Endodermal cell (in vitro differentiated cells): ENCODE measurements around the gene GDPD2. TPM values are rescaled to one million over a fixed set of nuclear protein-coding genes. Genes with fewer than 3 reads are reported as not detected.

Experiments
- DNase-seq: peaks from one replicate; pipeline ENCODE4 v3.0.0-alpha.2; 2017
- H3K27ac ChIP-seq: 2 replicates; pipeline ENCODE4 v1.5.1; 2013; ENCODE audit warnings: mild to moderate bottlenecking, low read depth, low read length, moderate library complexity
- H3K27me3 ChIP-seq: 2 replicates; pipeline ENCODE4 v1.6.1; 2013; ENCODE audit warnings: mild to moderate bottlenecking, low read length, moderate library complexity; ENCODE audit not compliant: insufficient read depth, control insufficient read depth, poor library complexity, severe bottlenecking
- H3K36me3 ChIP-seq: 2 replicates; pipeline ENCODE4 v1.7.0; 2013; ENCODE audit warnings: mild to moderate bottlenecking, low read length, moderate library complexity; ENCODE audit not compliant: control insufficient read depth, insufficient read depth
- H3K4me1 ChIP-seq: one replicate; pipeline ENCODE4 v1.7.0; 2013; ENCODE audit warnings: low read length; ENCODE audit not compliant: control insufficient read depth, insufficient read depth
- H3K4me3 ChIP-seq: 2 replicates; pipeline ENCODE4 v1.5.1; 2013; ENCODE audit warnings: mild to moderate bottlenecking, low read length, moderate library complexity
- H3K9ac ChIP-seq: 2 replicates; pipeline ENCODE4 v1.6.1; 2013; ENCODE audit warnings: mild to moderate bottlenecking, low read length, moderate library complexity; ENCODE audit not compliant: poor library complexity, severe bottlenecking; ENCODE audit errors: extremely low read depth
- H3K9me3 ChIP-seq: 2 replicates; pipeline ENCODE4 v1.6.1; 2013; ENCODE audit warnings: mild to moderate bottlenecking, low read length, moderate library complexity; ENCODE audit not compliant: control insufficient read depth
- H3K27ac Mint-ChIP-seq: 2 replicates; pipeline ENCODE4 v1.8.0; 2020; ENCODE audit warnings: mixed read lengths
- H3K27me3 Mint-ChIP-seq: 2 replicates; pipeline ENCODE4 v1.8.0; 2021; ENCODE audit warnings: mild to moderate bottlenecking, mixed read lengths; ENCODE audit not compliant: insufficient read depth
- H3K36me3 Mint-ChIP-seq: 2 replicates; pipeline ENCODE4 v1.8.0; 2020; ENCODE audit warnings: low read depth, mixed read lengths
- H3K4me1 Mint-ChIP-seq: 2 replicates; pipeline ENCODE4 v1.8.0; 2020; ENCODE audit warnings: mixed read lengths
- H3K4me3 Mint-ChIP-seq: 2 replicates; pipeline ENCODE4 v1.8.0; 2020; ENCODE audit warnings: mild to moderate bottlenecking, moderate library complexity, mixed read lengths
- H3K9me3 Mint-ChIP-seq: 2 replicates; pipeline ENCODE4 v1.8.0; 2020; ENCODE audit warnings: mild to moderate bottlenecking, mixed read lengths
- WGBS, 2 experiments: methylation state at CpG; one replicate each; pipeline versions ENCODE4 v1.1.5 to v1.1.7; 2013; ENCODE audit warnings: missing lambda C conversion rate in 2 of 2, mixed read lengths in 1 of 2; ENCODE audit not compliant: insufficient coverage in 1 of 2, insufficient read length in 1 of 2; 5-methylcytosine and 5-hydroxymethylcytosine counted together
- total RNA-seq, 2 donors: library from RNA; stranded (reverse); fragmentation: NEBNext Ultra II Directional in 1 of 2; extraction: Animal tissue kit (Norgen Biotek cat#: 25700) in 1 of 2; gene quantifications; 2 replicates in 1 of 2; 3 replicates in 1 of 2; pipeline ENCODE4 v1.2.1, GENCODE V29; 2021
- TF ChIP-seq, protein P1 (sequence below): fragments of 200-600 bp; sonication (generic); conservative IDR thresholded peaks from 2 replicates; pipeline ENCODE4 v1.5.0; 2021; ENCODE audit warnings: antibody characterized with exemption, mild to moderate bottlenecking

Gene GDPD2
- total RNA-seq, 2 donors from 2014 or later: 0.55 to 1.5 TPM

DNA sequence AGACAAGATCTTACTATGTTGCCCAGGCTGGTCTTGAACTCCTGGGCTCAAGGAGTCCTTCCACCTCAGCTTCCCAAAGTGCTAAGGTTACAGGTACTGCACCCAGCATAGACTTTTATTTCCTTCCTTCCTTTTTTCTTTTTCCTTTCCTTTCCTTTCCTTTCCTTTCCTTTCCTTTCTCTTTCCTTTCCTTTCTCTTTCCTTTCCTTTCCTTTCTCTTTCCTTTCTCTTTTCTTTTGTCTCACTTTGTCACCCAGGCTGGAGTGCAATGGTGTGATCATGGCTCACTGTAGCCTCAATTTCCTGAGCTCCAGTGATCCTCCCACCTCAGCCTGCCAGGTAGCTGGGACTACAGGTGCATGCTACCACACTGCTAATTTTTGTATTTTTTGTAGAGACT lies 40.9 kb downstream of the GDPD2 start:
- Mint-ChIP-seq H3K27ac (no peak overlapping the region), H3K36me3 (peaks cover 29% of the 10 kb centered on the region), H3K4me3 (no peak overlapping the region), H3K4me1 (peaks cover 6% of the 10 kb centered on the region), H3K27me3 (no peaks in the 10 kb centered on the region), H3K9me3 (peaks cover 35% of the 10 kb centered on the region)
- no peak overlapping the region for H3K4me3 ChIP-seq
- TF ChIP-seq, protein P1, sequence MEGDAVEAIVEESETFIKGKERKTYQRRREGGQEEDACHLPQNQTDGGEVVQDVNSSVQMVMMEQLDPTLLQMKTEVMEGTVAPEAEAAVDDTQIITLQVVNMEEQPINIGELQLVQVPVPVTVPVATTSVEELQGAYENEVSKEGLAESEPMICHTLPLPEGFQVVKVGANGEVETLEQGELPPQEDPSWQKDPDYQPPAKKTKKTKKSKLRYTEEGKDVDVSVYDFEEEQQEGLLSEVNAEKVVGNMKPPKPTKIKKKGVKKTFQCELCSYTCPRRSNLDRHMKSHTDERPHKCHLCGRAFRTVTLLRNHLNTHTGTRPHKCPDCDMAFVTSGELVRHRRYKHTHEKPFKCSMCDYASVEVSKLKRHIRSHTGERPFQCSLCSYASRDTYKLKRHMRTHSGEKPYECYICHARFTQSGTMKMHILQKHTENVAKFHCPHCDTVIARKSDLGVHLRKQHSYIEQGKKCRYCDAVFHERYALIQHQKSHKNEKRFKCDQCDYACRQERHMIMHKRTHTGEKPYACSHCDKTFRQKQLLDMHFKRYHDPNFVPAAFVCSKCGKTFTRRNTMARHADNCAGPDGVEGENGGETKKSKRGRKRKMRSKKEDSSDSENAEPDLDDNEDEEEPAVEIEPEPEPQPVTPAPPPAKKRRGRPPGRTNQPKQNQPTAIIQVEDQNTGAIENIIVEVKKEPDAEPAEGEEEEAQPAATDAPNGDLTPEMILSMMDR: no peak
- no peak overlapping the region for H3K9ac ChIP-seq
- DNase-seq: no peak
- no peaks in the 10 kb centered on the region for H3K4me1 ChIP-seq
- H3K27me3 ChIP-seq: no peaks in the 10 kb centered on the region
- H3K36me3 ChIP-seq: peaks cover 20% of the 10 kb centered on the region
- H3K27ac ChIP-seq: no peak overlapping the region
- no peaks in the 10 kb centered on the region for H3K9me3 ChIP-seq

DNA sequence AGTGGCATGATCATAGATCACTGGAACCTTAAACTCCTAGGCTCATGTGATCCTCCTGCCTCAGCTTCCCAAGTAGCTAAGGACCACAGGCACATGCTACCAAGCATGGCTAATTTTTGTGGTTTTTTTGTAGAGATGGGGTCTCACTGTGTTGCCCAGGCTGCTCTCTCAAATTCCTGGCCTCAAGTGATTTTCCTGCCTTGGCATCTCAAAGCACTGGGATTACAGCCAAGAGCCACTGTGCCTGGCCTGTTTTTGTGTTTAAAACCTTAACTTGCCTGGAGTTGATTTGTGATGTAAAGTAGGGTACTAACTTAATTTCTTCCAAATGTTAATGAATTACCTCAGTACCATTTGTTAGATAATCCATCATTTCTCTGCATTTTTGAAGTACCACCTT lies 43.9 kb downstream of the GDPD2 start:
- Histone ChIP-seq H3K4me3 (no peak overlapping the region), H3K4me1 (no peaks in the 10 kb centered on the region), H3K36me3 (peaks cover 9% of the 10 kb centered on the region), H3K9ac (no peak overlapping the region), H3K27ac (no peak overlapping the region), H3K9me3 (no peaks in the 10 kb centered on the region), H3K27me3 (no peaks in the 10 kb centered on the region)
- DNase-seq: no peak
- Mint-ChIP-seq H3K27ac (no peak overlapping the region), H3K4me3 (no peak overlapping the region), H3K9me3 (peaks cover 51% of the 10 kb centered on the region), H3K27me3 (no peaks in the 10 kb centered on the region), H3K4me1 (no peaks in the 10 kb centered on the region), H3K36me3 (peaks cover 31% of the 10 kb centered on the region)
- TF ChIP-seq, protein P1: no peak

DNA sequence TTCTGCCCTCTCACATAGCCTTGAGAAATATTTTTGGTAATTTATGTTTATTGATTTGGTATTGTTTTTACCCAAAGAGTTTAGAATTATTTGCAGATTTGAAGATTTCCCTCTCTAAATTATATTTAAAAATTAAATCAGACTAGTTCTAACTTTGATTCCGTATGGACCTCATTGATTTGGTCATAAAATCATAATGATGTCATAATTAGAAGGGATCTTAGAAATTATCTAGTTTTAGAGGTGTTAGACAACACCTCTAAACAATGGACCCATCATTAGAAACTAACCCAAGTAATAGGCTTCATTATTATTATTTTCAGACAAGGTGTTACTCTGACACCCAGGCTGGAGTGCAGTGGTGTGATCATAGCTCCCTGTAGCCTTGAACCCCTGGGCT lies 45.6 kb downstream of the GDPD2 start:
- Histone ChIP-seq H3K4me1 (no peaks in the 10 kb centered on the region), H3K9ac (no peak overlapping the region), H3K27me3 (no peaks in the 10 kb centered on the region), H3K36me3 (peaks cover 9% of the 10 kb centered on the region), H3K9me3 (no peaks in the 10 kb centered on the region), H3K4me3 (no peak overlapping the region), H3K27ac (no peak overlapping the region)
- H3K27ac Mint-ChIP-seq: no peak overlapping the region
- no peak overlapping the region for H3K4me3 Mint-ChIP-seq
- H3K4me1 Mint-ChIP-seq: no peaks in the 10 kb centered on the region
- TF ChIP-seq, protein P1: no peak
- DNase-seq: no peak
- no CpG with 5 or more reads among the region's 1 CpG for WGBS, 2 experiments
- H3K36me3 Mint-ChIP-seq: peaks cover 39% of the 10 kb centered on the region
- peaks cover 57% of the 10 kb centered on the region for H3K9me3 Mint-ChIP-seq
- no peaks in the 10 kb centered on the region for H3K27me3 Mint-ChIP-seq
